PC-9 (cell line): ENCODE measurements around the gene C2orf42.

ENCODE experiments used
- EZH2 ChIP-seq: fragments of 200-600 bp; sonication (generic); IDR thresholded peaks from 2 replicates; pipeline ENCODE4 v1.8.0; 2017; ENCODE audit warnings: antibody characterized with exemption, low read depth
- TF ChIP-seq, protein P1 (sequence below): fragments of 200-600 bp; sonication (generic); conservative IDR thresholded peaks from 2 replicates; pipeline ENCODE4 v1.6.1; 2017; ENCODE audit warnings: mixed run types, antibody characterized with exemption, mild to moderate bottlenecking, moderate library complexity

GRCh38 chr2:70141902-70142589, 48.8 kb downstream of the C2orf42 start:
- TF ChIP-seq, protein P1, sequence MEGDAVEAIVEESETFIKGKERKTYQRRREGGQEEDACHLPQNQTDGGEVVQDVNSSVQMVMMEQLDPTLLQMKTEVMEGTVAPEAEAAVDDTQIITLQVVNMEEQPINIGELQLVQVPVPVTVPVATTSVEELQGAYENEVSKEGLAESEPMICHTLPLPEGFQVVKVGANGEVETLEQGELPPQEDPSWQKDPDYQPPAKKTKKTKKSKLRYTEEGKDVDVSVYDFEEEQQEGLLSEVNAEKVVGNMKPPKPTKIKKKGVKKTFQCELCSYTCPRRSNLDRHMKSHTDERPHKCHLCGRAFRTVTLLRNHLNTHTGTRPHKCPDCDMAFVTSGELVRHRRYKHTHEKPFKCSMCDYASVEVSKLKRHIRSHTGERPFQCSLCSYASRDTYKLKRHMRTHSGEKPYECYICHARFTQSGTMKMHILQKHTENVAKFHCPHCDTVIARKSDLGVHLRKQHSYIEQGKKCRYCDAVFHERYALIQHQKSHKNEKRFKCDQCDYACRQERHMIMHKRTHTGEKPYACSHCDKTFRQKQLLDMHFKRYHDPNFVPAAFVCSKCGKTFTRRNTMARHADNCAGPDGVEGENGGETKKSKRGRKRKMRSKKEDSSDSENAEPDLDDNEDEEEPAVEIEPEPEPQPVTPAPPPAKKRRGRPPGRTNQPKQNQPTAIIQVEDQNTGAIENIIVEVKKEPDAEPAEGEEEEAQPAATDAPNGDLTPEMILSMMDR, result no peak
- TF ChIP-seq EZH2, result no peak
